ENCODE results near the gene CNNM1.

DNA sequence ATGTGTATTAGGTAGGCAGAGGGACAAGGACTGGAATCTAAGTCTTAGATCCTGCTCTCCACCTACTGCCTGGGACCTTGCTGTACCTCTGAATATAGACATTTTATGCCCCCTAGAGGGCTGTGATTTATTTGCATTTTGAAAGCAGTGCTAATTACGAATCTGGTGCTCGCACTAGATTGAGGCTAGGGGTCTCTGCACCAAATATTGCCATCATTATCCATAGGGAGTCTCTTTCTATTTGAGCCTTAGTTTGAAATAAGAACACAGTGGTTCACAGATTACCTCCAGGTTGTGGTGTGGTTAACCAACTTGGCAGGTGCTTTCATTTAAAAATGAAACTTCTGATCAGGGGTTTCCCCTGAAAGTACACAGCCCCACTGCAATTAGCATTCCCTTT lies 41.8 kb downstream of the CNNM1 start:
- no peak for TF ChIP-seq POLR2A (IDR thresholded peaks at IDR 0.05)
- no peak for TF ChIP-seq POLR2AphosphoS5 (IDR thresholded peaks at IDR 0.05)
- TF ChIP-seq EP300 (IDR thresholded peaks at IDR 0.05), result no peak
